Measurements from ENCODE around the gene BORCS5. TPM values are rescaled to one million over a fixed set of nuclear protein-coding genes. Genes with fewer than 3 reads are reported as not detected.
A peak's percentile ranks its signal among the peaks of the same experiment; 100 is the strongest.

BORCS5 gene
- total and polyA plus RNA-seq, 2 experiments from 2014 or later: 7.7 to 14.1 TPM

- TF ChIP-seq EZH2phosphoT487 (IDR thresholded peaks at IDR 0.05; ENCODE audit: insufficient read depth, low read depth) (no peak), EZH2 (IDR thresholded peaks at IDR 0.05; ENCODE audit: insufficient read depth, poor library complexity, severe bottlenecking) (no peak)
- Histone ChIP-seq H3K36me3 (ENCODE audit: low read depth) (no peaks in the 10 kb centered on the region), H3K27ac (no peak overlapping the region), H3F3A (ENCODE audit: insufficient read depth) (peaks cover 18% of the 10 kb centered on the region; the same call in 1 of the 2 replicates), H3K9ac (no peak overlapping the region), H3K9me2 (ENCODE audit: insufficient read depth) (no peaks in the 10 kb centered on the region), H3K4me2 (ENCODE audit: unreplicated experiment) (no peak overlapping the region), H3K4me3 (no peak overlapping the region), H3K27me3 (replicated peaks; ENCODE audit: insufficient read depth) (no peaks in the 10 kb centered on the region), H3K4me1 (ENCODE audit: insufficient read depth) (peaks cover 13% of the 10 kb centered on the region), H3K79me2 (ENCODE audit: insufficient read depth) (no peaks in the 10 kb centered on the region), H4K20me1 (ENCODE audit: insufficient read depth) (no peaks in the 10 kb centered on the region), H2AFZ (no peak overlapping the region), H3K9me3 (ENCODE audit: low read depth) (no peaks in the 10 kb centered on the region)
- 83 to 86% methylated on average over 5 of the region's 5 CpGs for WGBS, 2 experiments (ENCODE audit: low coverage in 1 of 2, low lambda C conversion rate in 2 of 2, missing lambda C conversion rate in 2 of 2)
- in situ Hi-C loops (cut with MboI): no loop called here
- peak; percentile 74 for DNase-seq
Observed at GRCh38 chr12:12442548-12443071, 85.7 kb downstream of the BORCS5 start.

GRCh38 chr12:12443431-12443878 lies 86.6 kb downstream of the BORCS5 start:
- in situ Hi-C loops (cut with MboI): no loop called here
- no peak for DNase-seq
- Histone ChIP-seq H3K36me3 (ENCODE audit: low read depth) (no peaks in the 10 kb centered on the region), H3K4me3 (no peak overlapping the region), H2AFZ (no peak overlapping the region), H3K9me2 (ENCODE audit: insufficient read depth) (no peaks in the 10 kb centered on the region), H3F3A (ENCODE audit: insufficient read depth) (peaks cover 18% of the 10 kb centered on the region; the same call in 1 of the 2 replicates), H4K20me1 (ENCODE audit: insufficient read depth) (no peaks in the 10 kb centered on the region), H3K9me3 (ENCODE audit: low read depth) (no peaks in the 10 kb centered on the region), H3K4me1 (ENCODE audit: insufficient read depth) (peaks cover 13% of the 10 kb centered on the region), H3K79me2 (ENCODE audit: insufficient read depth) (no peaks in the 10 kb centered on the region), H3K4me2 (ENCODE audit: unreplicated experiment) (no peak overlapping the region), H3K9ac (no peak overlapping the region), H3K27ac (no peak overlapping the region), H3K27me3 (replicated peaks; ENCODE audit: insufficient read depth) (no peaks in the 10 kb centered on the region)
- TF ChIP-seq EZH2 (IDR thresholded peaks at IDR 0.05; ENCODE audit: insufficient read depth, poor library complexity, severe bottlenecking) (no peak), EZH2phosphoT487 (IDR thresholded peaks at IDR 0.05; ENCODE audit: insufficient read depth, low read depth) (no peak)
- 60 to 65% methylated on average over 5 of the region's 5 CpGs for WGBS, 2 experiments (ENCODE audit: low coverage in 1 of 2, low lambda C conversion rate in 2 of 2, missing lambda C conversion rate in 2 of 2)

DNA sequence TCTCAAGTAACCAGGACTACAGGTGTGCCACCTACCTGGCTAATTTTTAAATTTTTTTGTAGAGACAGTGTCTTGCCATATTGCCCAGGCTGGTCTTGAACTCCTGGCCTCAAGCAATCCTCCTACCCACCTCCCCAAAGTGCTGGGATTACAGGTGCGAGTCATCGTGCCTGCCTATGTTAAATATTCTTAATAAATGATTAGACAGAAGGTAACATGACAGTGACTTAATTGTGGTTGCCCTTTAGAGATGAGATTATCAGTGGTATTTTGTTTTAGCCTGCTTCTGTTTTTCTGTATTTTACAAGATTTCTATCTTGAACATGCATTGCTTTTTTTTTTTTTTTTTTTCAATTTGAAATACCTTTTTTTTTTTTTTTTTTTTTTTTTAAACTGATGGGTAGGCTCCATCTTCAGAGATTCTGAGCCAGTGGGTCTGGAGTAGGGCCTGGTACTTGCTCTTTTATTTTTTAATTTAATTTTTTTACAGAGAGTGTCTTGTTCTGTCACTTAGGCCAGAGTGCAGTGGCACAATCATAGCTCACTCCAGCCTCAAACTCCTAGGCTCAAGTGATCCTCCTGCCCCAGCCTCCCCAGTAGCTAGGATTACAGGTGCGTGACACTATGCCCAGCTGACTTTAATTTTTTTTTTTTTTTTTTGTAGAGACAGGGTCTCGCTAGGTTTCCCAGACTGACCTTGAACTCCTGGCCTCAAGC lies 88.4 kb downstream of the BORCS5 start:
- WGBS, 2 experiments (ENCODE audit: low coverage in 1 of 2, low lambda C conversion rate in 2 of 2, missing lambda C conversion rate in 2 of 2): 96 to 97% methylated on average over 4 of the region's 4 CpGs
- in situ Hi-C loops (cut with MboI): no loop called here

GRCh38 chr12:12445882-12446181 lies 89.0 kb downstream of the BORCS5 start:
- Histone ChIP-seq H3K9me3 (ENCODE audit: low read depth) (no peaks in the 10 kb centered on the region), H3K27ac (no peak overlapping the region), H3K9ac (no peak overlapping the region), H4K20me1 (ENCODE audit: insufficient read depth) (no peaks in the 10 kb centered on the region), H3K79me2 (ENCODE audit: insufficient read depth) (no peaks in the 10 kb centered on the region), H3F3A (ENCODE audit: insufficient read depth) (peaks cover 18% of the 10 kb centered on the region; the same call in 1 of the 2 replicates), H3K9me2 (ENCODE audit: insufficient read depth) (no peaks in the 10 kb centered on the region), H3K4me2 (ENCODE audit: unreplicated experiment) (no peak overlapping the region), H3K27me3 (replicated peaks; ENCODE audit: insufficient read depth) (no peaks in the 10 kb centered on the region), H3K36me3 (ENCODE audit: low read depth) (no peaks in the 10 kb centered on the region), H2AFZ (no peak overlapping the region), H3K4me1 (ENCODE audit: insufficient read depth) (peaks cover 13% of the 10 kb centered on the region), H3K4me3 (no peak overlapping the region)
- in situ Hi-C loops (cut with MboI): no loop called here
- 96 to 99% methylated on average over 2 of the region's 2 CpGs for WGBS, 2 experiments (ENCODE audit: low coverage in 1 of 2, low lambda C conversion rate in 2 of 2, missing lambda C conversion rate in 2 of 2)
- TF ChIP-seq EZH2 (IDR thresholded peaks at IDR 0.05; ENCODE audit: insufficient read depth, poor library complexity, severe bottlenecking) (no peak), EZH2phosphoT487 (IDR thresholded peaks at IDR 0.05; ENCODE audit: insufficient read depth, low read depth) (no peak)
- no peak for DNase-seq

More for the DNA sequence above, 88.4 kb downstream of the BORCS5 start:
- Histone ChIP-seq H3K79me2 (ENCODE audit: insufficient read depth) (no peaks in the 10 kb centered on the region), H3K27ac (no peak overlapping the region), H3K4me1 (ENCODE audit: insufficient read depth) (peaks cover 13% of the 10 kb centered on the region), H3K4me3 (no peak overlapping the region), H3K9me3 (ENCODE audit: low read depth) (no peaks in the 10 kb centered on the region), H3K9ac (no peak overlapping the region), H3K27me3 (replicated peaks; ENCODE audit: insufficient read depth) (no peaks in the 10 kb centered on the region), H2AFZ (no peak overlapping the region), H3K4me2 (ENCODE audit: unreplicated experiment) (no peak overlapping the region), H4K20me1 (ENCODE audit: insufficient read depth) (no peaks in the 10 kb centered on the region), H3K36me3 (ENCODE audit: low read depth) (no peaks in the 10 kb centered on the region), H3K9me2 (ENCODE audit: insufficient read depth) (no peaks in the 10 kb centered on the region), H3F3A (ENCODE audit: insufficient read depth) (peaks cover 18% of the 10 kb centered on the region; the same call in 1 of the 2 replicates)
- no peak for DNase-seq
- TF ChIP-seq EZH2 (IDR thresholded peaks at IDR 0.05; ENCODE audit: insufficient read depth, poor library complexity, severe bottlenecking): no peak
- no peak for TF ChIP-seq EZH2phosphoT487 (IDR thresholded peaks at IDR 0.05; ENCODE audit: insufficient read depth, low read depth)

Data from GM23248 (cell line).